Measurements from ENCODE around the gene PPP3CA.

- no peak for TF ChIP-seq CTCF (IDR thresholded peaks at IDR 0.05; ENCODE audit: low read depth, low read length)
- TF ChIP-seq POLR2A (IDR thresholded peaks at IDR 0.05; ENCODE audit: extremely low read depth, insufficient read length): no peak
- no peak for TF ChIP-seq MAX (IDR thresholded peaks at IDR 0.05; ENCODE audit: low read depth, low read length)
- no peak for TF ChIP-seq MYC (IDR thresholded peaks at IDR 0.05; ENCODE audit: low read depth, low read length)
These were observed 183.4 kb downstream of the PPP3CA start for GRCh38 chr4:101163936-101164335.

All from NB4 (cell line).